Activated naive CD4-positive, alpha-beta T cell treated with anti-CD3 and anti-CD28 coated beads for 36 hours (primary cell): ENCODE measurements around the gene CHRFAM7A. TPM values are rescaled to one million over a fixed set of nuclear protein-coding genes. Genes with fewer than 3 reads are reported as not detected.

Source experiments
- total RNA-seq, 2 experiments: library from RNA; stranded (reverse); gene quantifications; one replicate each; pipeline ENCODE4 v1.2.3, GENCODE V29; 2021

Gene CHRFAM7A
- total RNA-seq, 2 experiments from 2014 or later = not detected

Other genes starting within 250 kb of the CHRFAM7A start
- gene GOLGA8R, start 20.7 kb upstream of the CHRFAM7A start, total RNA-seq = 1 to 10 TPM; 1.1 to 1.6 TPM
- under 1 TPM; 0.20 to 0.29 TPM for gene GOLGA8Q, start 158.5 kb upstream of the CHRFAM7A start, total RNA-seq
- not detected for gene GOLGA8H, start 210.5 kb upstream of the CHRFAM7A start, total RNA-seq